Vagina (tissue), 2 donors: ENCODE data around the gene EMID1. TPM values are rescaled to one million over a fixed set of nuclear protein-coding genes. Genes with fewer than 3 reads are reported as not detected.

Source experiments
- DNase-seq, 2 donors: peaks; one replicate each; pipeline ENCODE4 v3.0.0-alpha.2; 2017; ENCODE audit errors: extremely low spot score in 2 of 2
- H3K27ac ChIP-seq: fragments of 200-600 bp; sonication (generic); one replicate; pipeline ENCODE4 v1.5.1; 2019
- H3K27me3 ChIP-seq: fragments of 200-600 bp; sonication (generic); one replicate; pipeline ENCODE4 v1.5.1; 2019
- H3K36me3 ChIP-seq, 2 donors: fragments of 200-600 bp; sonication (generic); one replicate each; pipeline ENCODE4 v1.5.1; 2017 to 2019
- H3K4me1 ChIP-seq: fragments of 200-600 bp; sonication (generic); one replicate; pipeline ENCODE4 v1.5.1; 2019
- H3K4me3 ChIP-seq, 2 donors: fragments of 200-600 bp; sonication (generic); 1 replicate in 1 of 2; 2 replicates in 1 of 2; pipeline ENCODE4 v1.5.1; 2016 to 2019
- H3K9me3 ChIP-seq: fragments of 200-600 bp; sonication (generic); one replicate; pipeline ENCODE4 v1.5.1; 2019
- POLR2A ChIP-seq, 2 donors: fragments of 450-650 bp; IDR thresholded peaks; one replicate each; pipeline ENCODE4 v1.6.1; 2017; ENCODE audit warnings: antibody characterized with exemption in 2 of 2, mild to moderate bottlenecking in 2 of 2, moderate library complexity in 2 of 2
- POLR2AphosphoS5 ChIP-seq, 2 donors: sonication (generic); formaldehyde crosslinking; IDR thresholded peaks; one replicate each; pipeline ENCODE4 v1.9.0; 2017; ENCODE audit warnings: antibody characterized with exemption in 2 of 2, mild to moderate bottlenecking in 2 of 2, low read depth in 1 of 2; ENCODE audit not compliant: insufficient read depth in 1 of 2
- intact Hi-C: fragments of 100-400 bp; cut with DNase I; formaldehyde crosslinking; loops from one replicate; pipeline ENCODE4 v1.15.1; 2023
- total RNA-seq: library from RNA; depleted of rRNA; stranded (reverse); fragments of >200 nt; gene quantifications from one replicate; pipeline ENCODE4 v1.2.3, GENCODE V29; 2016
- TF ChIP-seq, protein P1 (sequence below), 3 experiments: fragments of 450-650 bp in 2 of 3; fragments of 200-600 bp in 1 of 3; sonication (generic) in 1 of 3; IDR thresholded peaks; one replicate each; pipeline ENCODE4 v1.5.1; 2017 to 2019; ENCODE audit warnings: antibody characterized with exemption in 3 of 3, mild to moderate bottlenecking in 2 of 3, moderate library complexity in 2 of 3

Gene EMID1
- total RNA-seq, 1 donor from 2014 or later = 2.5 TPM

DNA sequence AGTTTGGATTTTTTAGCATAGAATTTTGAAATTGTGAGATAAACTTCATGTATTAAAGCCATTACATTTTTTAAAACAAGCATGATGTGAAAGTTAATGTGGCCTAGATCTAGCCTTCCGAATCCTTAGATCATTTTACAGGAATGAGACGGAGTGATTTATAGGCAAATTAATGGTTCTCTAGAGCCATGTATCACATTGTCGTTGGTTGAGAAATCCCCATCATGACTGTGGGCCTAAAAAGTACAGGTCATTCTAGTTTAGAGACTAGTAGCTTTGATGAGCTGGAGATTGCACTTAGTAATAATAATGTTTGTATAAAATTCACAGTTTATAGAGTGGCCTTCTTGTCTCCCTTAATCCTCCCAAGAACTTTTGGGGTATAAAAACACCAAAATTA, 69.5 kb downstream of the EMID1 start:
- intact Hi-C loops = no loop called here
- no peaks in the 10 kb centered on the region for H3K9me3 ChIP-seq
- TF ChIP-seq POLR2A (IDR thresholded peaks at IDR 0.05) = no peak
- no peak for TF ChIP-seq POLR2AphosphoS5 (IDR thresholded peaks at IDR 0.05; ENCODE audit: insufficient read depth in 1 of 2, low read depth in 1 of 2)
- TF ChIP-seq, protein P1, sequence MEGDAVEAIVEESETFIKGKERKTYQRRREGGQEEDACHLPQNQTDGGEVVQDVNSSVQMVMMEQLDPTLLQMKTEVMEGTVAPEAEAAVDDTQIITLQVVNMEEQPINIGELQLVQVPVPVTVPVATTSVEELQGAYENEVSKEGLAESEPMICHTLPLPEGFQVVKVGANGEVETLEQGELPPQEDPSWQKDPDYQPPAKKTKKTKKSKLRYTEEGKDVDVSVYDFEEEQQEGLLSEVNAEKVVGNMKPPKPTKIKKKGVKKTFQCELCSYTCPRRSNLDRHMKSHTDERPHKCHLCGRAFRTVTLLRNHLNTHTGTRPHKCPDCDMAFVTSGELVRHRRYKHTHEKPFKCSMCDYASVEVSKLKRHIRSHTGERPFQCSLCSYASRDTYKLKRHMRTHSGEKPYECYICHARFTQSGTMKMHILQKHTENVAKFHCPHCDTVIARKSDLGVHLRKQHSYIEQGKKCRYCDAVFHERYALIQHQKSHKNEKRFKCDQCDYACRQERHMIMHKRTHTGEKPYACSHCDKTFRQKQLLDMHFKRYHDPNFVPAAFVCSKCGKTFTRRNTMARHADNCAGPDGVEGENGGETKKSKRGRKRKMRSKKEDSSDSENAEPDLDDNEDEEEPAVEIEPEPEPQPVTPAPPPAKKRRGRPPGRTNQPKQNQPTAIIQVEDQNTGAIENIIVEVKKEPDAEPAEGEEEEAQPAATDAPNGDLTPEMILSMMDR (IDR thresholded peaks at IDR 0.05) = no peak
- H3K4me1 ChIP-seq = peaks cover 79% of the 10 kb centered on the region
- no peak overlapping the region for H3K4me3 ChIP-seq
- H3K27me3 ChIP-seq = no peaks in the 10 kb centered on the region
- H3K27ac ChIP-seq = no peak overlapping the region
- peaks cover 0 to 68% of the 10 kb centered on the region in 2 donors for H3K36me3 ChIP-seq
- DNase-seq = no peak

DNA sequence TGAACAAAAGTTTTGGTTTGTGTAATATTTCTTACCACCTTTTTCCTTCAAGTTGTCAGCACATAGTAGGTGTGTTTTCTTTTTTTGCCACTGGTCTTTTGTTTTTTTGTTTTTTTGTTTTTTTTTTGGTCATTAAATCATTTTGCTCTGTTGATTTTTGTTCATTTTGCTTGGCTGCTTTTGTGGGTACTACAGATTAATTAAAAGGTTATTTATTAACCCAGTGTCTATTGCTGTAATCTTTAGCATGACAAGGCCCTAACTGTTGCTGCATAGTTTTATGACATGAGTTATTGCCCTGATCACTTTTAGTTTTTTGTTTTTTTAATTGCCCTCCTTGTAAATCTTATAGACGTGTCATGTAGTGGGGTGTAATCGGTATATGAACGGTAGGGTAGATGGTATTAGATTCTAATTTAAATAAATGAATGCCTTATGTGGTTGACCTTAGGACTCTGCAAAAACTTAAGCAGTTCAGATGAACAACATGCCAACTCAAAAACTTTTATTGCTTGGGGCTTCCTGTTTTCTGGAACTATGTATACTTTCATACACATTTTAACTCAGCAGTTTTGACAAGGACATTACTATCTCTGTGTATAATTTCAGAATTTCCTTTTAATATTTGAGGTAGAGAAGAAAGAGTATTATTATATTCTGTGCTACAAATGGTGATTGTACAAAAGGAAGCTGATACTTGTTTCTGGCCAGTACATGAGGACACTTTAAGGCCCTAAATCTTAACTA, 70.3 kb downstream of the EMID1 start:
- TF ChIP-seq POLR2AphosphoS5 (IDR thresholded peaks at IDR 0.05; ENCODE audit: insufficient read depth in 1 of 2, low read depth in 1 of 2) (no peak), POLR2A (IDR thresholded peaks at IDR 0.05) (no peak)
- TF ChIP-seq, protein P1 (IDR thresholded peaks at IDR 0.05) = no peak
- DNase-seq = no peak
- no peak overlapping the region for H3K27ac ChIP-seq
- H3K27me3 ChIP-seq = no peaks in the 10 kb centered on the region
- H3K4me3 ChIP-seq = no peak overlapping the region
- H3K9me3 ChIP-seq = no peaks in the 10 kb centered on the region
- H3K4me1 ChIP-seq = peaks cover 71% of the 10 kb centered on the region
- intact Hi-C loops = no loop called here
- H3K36me3 ChIP-seq = peaks cover 0 to 73% of the 10 kb centered on the region in 2 donors

DNA sequence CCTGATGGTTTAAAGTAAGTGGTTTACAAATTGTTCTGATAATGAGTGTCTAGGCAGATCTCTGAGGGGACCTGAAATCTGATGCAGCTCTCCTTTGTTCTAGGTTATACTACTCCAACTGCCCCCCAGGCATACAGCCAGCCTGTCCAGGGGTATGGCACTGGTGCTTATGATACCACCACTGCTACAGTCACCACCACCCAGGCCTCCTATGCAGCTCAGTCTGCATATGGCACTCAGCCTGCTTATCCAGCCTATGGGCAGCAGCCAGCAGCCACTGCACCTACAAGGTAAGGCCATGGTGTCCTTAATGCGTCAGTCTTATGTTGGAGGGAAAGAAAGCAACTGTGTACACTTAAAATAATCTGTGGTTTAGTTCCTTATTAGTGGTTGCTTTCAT, 72.2 kb downstream of the EMID1 start:
- peaks cover 58% of the 10 kb centered on the region for H3K4me1 ChIP-seq
- H3K27me3 ChIP-seq = no peaks in the 10 kb centered on the region
- no peak overlapping the region for H3K27ac ChIP-seq
- intact Hi-C loops = no loop called here
- H3K9me3 ChIP-seq = no peaks in the 10 kb centered on the region
- peaks cover 0 to 89% of the 10 kb centered on the region in 2 donors for H3K36me3 ChIP-seq
- no peak overlapping the region for H3K4me3 ChIP-seq
- TF ChIP-seq, protein P1 (IDR thresholded peaks at IDR 0.05) = no peak
- TF ChIP-seq POLR2AphosphoS5 (IDR thresholded peaks at IDR 0.05; ENCODE audit: insufficient read depth in 1 of 2, low read depth in 1 of 2) (no peak), POLR2A (IDR thresholded peaks at IDR 0.05) (no peak)
- no peak for DNase-seq

DNA sequence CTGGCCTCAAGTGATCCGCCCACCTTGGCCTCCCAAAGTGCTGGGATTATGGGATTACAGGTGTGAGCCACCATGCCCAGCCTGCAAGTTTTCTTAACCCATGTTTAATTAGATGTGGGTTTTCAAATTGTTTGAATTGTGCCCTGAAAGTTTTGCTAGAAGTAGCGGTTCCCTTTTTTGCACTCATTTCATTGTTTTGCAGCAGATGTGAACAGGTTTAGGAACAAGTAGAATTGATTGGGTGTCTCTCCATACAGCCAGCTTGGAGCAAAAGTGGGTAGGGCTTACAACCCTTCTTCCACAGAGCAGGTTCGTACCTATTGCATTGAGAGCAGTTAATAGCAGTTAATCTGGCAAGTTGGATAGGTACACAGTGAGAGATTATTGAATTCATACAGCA, 78.5 kb downstream of the EMID1 start:
- Histone ChIP-seq H3K4me3 (no peak overlapping the region), H3K9me3 (no peaks in the 10 kb centered on the region), H3K27ac (no peak overlapping the region), H3K36me3 (peaks cover 0 to 97% of the 10 kb centered on the region in 2 donors), H3K27me3 (no peaks in the 10 kb centered on the region), H3K4me1 (peaks cover 6% of the 10 kb centered on the region)
- TF ChIP-seq POLR2A (IDR thresholded peaks at IDR 0.05) (no peak), POLR2AphosphoS5 (IDR thresholded peaks at IDR 0.05; ENCODE audit: insufficient read depth in 1 of 2, low read depth in 1 of 2) (no peak)
- TF ChIP-seq, protein P1 (IDR thresholded peaks at IDR 0.05) = no peak
- intact Hi-C loops = no loop called here
- DNase-seq = no peak

DNA sequence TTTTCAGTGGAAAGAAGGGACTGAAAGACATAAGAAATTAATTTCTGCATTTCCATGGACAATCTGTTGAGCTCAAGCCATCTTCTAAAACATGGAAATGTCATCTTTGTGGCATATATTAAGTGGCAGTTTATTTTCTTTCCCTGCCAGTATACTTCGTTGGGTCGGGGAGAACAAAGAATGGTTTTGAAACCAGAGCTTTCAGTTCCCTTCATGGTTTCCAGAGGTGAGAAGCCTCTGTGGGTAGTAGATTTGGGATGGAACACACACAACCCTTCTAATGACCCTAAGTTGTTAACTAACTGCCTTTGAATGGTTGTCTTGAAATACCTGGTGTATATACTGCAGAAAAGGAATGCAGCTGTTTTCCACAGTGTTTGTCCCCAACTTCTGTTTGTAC, 83.1 kb downstream of the EMID1 start:
- H3K36me3 ChIP-seq = peaks cover 0 to 94% of the 10 kb centered on the region in 2 donors
- H3K4me3 ChIP-seq = no peak overlapping the region
- H3K9me3 ChIP-seq = no peaks in the 10 kb centered on the region
- H3K27me3 ChIP-seq = no peaks in the 10 kb centered on the region
- intact Hi-C loops = no loop called here
- TF ChIP-seq POLR2A (IDR thresholded peaks at IDR 0.05) = no peak
- TF ChIP-seq, protein P1 (IDR thresholded peaks at IDR 0.05) = no peak
- TF ChIP-seq POLR2AphosphoS5 (IDR thresholded peaks at IDR 0.05; ENCODE audit: insufficient read depth in 1 of 2, low read depth in 1 of 2) = no peak
- DNase-seq = no peak
- H3K27ac ChIP-seq = no peak overlapping the region
- no peaks in the 10 kb centered on the region for H3K4me1 ChIP-seq
